Measurements from ENCODE around the gene NHLRC3.

NHLRC3 gene

GRCh38 chr13:39025433-39025839 is 12.8 kb upstream of the NHLRC3 start:
- H3K4me3 ChIP-seq (ENCODE audit: low read length) = no peak overlapping the region
- no peaks in the 10 kb centered on the region for H3K9me3 ChIP-seq (ENCODE audit: control insufficient read depth, low read length)
- H3K27me3 ChIP-seq (ENCODE audit: control insufficient read depth, insufficient read depth, low read length) = no peaks in the 10 kb centered on the region
- H3K36me3 ChIP-seq (ENCODE audit: control insufficient read depth, insufficient read depth, low read length) = peaks cover 5% of the 10 kb centered on the region
- no peak overlapping the region for H3K9ac ChIP-seq (ENCODE audit: low read length)
- H3K4me1 ChIP-seq (ENCODE audit: control insufficient read depth, insufficient read depth, low read length) = no peaks in the 10 kb centered on the region

DNA sequence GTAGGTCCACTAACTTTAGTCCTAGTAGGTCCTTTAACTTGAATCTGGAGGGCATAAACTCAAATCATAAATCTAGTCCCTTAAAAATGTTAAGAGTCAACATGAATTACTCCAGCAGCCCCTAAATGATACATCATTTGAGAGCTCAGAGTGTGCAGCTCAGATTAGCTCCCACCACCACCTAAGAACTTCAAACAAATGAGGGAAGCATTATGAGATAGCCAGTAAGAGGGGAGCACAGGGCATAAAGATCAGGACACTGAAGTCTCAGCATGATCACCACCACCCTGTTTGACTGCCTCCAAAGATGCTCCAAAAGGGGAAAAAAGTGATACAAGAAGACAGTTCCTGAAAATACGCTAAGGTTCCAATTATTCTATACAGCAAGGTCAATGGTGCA is 6.1 kb upstream of the NHLRC3 start:
- no peaks in the 10 kb centered on the region for H3K27me3 ChIP-seq (ENCODE audit: control insufficient read depth, insufficient read depth, low read length)
- peaks cover 3% of the 10 kb centered on the region for H3K4me1 ChIP-seq (ENCODE audit: control insufficient read depth, insufficient read depth, low read length)
- no peaks in the 10 kb centered on the region for H3K9me3 ChIP-seq (ENCODE audit: control insufficient read depth, low read length)
- H3K9ac ChIP-seq (ENCODE audit: low read length) = no peak overlapping the region
- H3K36me3 ChIP-seq (ENCODE audit: control insufficient read depth, insufficient read depth, low read length) = peaks cover 5% of the 10 kb centered on the region
- H3K4me3 ChIP-seq (ENCODE audit: low read length) = no peak overlapping the region

DNA sequence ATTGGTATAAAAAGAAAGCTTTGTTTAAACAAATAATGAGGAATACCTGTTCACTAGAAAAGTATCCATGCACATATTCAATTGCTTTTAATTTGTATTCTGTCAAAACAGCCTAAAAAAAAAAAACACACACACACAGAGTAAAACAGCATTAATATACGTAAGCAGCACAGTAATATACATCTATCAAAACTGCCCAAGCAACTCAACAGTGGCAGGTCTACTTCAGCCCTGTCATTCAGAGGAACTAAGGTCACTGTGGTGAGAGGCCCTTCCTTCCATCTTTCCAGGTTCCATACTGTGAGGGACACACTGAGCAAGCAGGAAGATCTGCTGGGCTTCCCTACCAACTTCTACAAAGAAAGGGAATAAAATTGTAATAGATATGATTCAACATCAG is 4.2 kb upstream of the NHLRC3 start:
- Histone ChIP-seq H3K9ac (ENCODE audit: low read length) (no peak overlapping the region), H3K27me3 (ENCODE audit: control insufficient read depth, insufficient read depth, low read length) (no peaks in the 10 kb centered on the region), H3K36me3 (ENCODE audit: control insufficient read depth, insufficient read depth, low read length) (no peaks in the 10 kb centered on the region), H3K9me3 (ENCODE audit: control insufficient read depth, low read length) (no peaks in the 10 kb centered on the region), H3K4me1 (ENCODE audit: control insufficient read depth, insufficient read depth, low read length) (peaks cover 4% of the 10 kb centered on the region), H3K4me3 (ENCODE audit: low read length) (no peak overlapping the region)

GRCh38 chr13:39035204-39035603 is 3.1 kb upstream of the NHLRC3 start:
- no peak overlapping the region for H3K4me3 ChIP-seq (ENCODE audit: low read length)
- H3K4me1 ChIP-seq (ENCODE audit: control insufficient read depth, insufficient read depth, low read length) = peaks cover 8% of the 10 kb centered on the region
- no peaks in the 10 kb centered on the region for H3K27me3 ChIP-seq (ENCODE audit: control insufficient read depth, insufficient read depth, low read length)
- no peaks in the 10 kb centered on the region for H3K36me3 ChIP-seq (ENCODE audit: control insufficient read depth, insufficient read depth, low read length)
- H3K9ac ChIP-seq (ENCODE audit: low read length) = no peak overlapping the region
- no peaks in the 10 kb centered on the region for H3K9me3 ChIP-seq (ENCODE audit: control insufficient read depth, low read length)

- H3K9ac ChIP-seq (ENCODE audit: low read length) = peak overlapping the region; percentile 96
- no peaks in the 10 kb centered on the region for H3K27me3 ChIP-seq (ENCODE audit: control insufficient read depth, insufficient read depth, low read length)
- H3K9me3 ChIP-seq (ENCODE audit: control insufficient read depth, low read length) = no peaks in the 10 kb centered on the region
- H3K36me3 ChIP-seq (ENCODE audit: control insufficient read depth, insufficient read depth, low read length) = no peaks in the 10 kb centered on the region
- no peak overlapping the region for H3K4me3 ChIP-seq (ENCODE audit: low read length)
- H3K4me1 ChIP-seq (ENCODE audit: control insufficient read depth, insufficient read depth, low read length) = peaks cover 8% of the 10 kb centered on the region
These were observed 2.5 kb upstream of the NHLRC3 start for GRCh38 chr13:39035799-39036198.

DNA sequence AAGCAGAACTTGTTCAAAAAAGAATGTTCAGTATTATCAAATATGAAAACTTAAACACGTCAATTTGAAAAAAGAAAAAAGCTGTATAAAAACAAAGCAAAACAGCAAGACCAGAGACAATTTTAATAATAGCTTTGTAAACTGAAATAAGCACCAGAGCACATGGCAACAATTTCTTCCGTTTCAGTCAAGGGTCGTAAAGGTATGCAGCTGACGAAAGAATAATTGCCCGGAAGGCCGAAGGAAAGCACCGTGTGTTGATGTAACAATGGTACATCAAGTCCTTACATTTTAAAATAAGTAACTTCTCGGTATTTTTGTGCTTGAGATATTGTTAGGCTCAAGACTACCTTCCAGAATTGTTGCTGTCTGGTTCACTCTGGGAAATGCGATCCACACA is 2.0 kb upstream of the NHLRC3 start:
- Histone ChIP-seq H3K27me3 (ENCODE audit: control insufficient read depth, insufficient read depth, low read length) (no peaks in the 10 kb centered on the region), H3K9ac (ENCODE audit: low read length) (peak overlapping the region; percentile 96), H3K4me3 (ENCODE audit: low read length) (peak overlapping the region; percentile 100), H3K4me1 (ENCODE audit: control insufficient read depth, insufficient read depth, low read length) (peaks cover 8% of the 10 kb centered on the region), H3K9me3 (ENCODE audit: control insufficient read depth, low read length) (no peaks in the 10 kb centered on the region), H3K36me3 (ENCODE audit: control insufficient read depth, insufficient read depth, low read length) (no peaks in the 10 kb centered on the region)

DNA sequence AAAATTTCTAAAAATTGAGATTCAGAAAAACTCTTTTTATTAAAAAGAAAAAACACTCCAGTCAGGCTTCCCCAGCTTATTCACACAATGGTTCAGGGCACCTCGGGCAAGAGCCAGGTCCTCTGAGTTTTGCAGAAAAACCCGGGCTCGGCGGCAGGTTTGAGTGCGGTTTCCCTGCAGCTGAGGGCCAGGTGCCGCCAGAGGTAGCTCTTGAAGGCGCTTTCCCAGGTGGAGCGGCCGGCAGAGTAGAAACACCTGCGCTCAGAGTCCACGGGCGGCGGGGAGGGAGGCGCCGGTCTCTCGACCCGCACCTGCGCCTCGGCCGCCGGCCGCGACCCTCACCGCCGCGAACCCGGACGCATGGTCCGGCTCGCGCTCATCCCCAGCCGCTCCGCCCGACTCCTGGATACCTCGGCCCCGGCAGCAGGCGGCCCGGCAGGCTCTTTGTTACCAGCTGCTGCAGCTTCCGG is 811 bp upstream of the NHLRC3 start:
- Histone ChIP-seq H3K9me3 (ENCODE audit: control insufficient read depth, low read length) (no peaks in the 10 kb centered on the region), H3K9ac (ENCODE audit: low read length) (peak overlapping the region; percentile 96), H3K27me3 (ENCODE audit: control insufficient read depth, insufficient read depth, low read length) (no peaks in the 10 kb centered on the region), H3K36me3 (ENCODE audit: control insufficient read depth, insufficient read depth, low read length) (no peaks in the 10 kb centered on the region), H3K4me3 (ENCODE audit: low read length) (peak overlapping the region; percentile 100), H3K4me1 (ENCODE audit: control insufficient read depth, insufficient read depth, low read length) (peaks cover 8% of the 10 kb centered on the region)

DNA sequence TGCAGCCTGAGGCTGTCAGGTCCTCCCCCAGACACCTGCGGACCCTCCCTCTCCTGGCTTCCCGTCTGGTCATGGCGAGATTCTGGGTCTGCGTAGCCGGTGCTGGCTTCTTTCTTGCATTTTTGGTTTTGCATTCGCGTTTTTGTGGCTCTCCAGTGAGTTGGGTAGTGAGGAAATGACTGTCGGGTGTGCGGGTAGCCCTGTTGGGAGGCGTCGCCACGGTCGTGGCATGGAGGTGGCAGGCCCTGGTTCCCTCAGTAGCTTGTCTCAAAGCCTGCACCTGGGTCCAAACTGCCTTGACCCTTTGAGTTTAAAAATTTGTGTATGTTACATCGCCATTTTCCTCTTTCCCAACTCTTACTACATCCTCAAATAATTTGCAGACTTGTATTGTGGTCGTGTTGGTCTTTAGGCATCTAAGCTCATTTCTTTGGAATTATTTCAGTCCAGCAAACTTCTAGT is 344 bp downstream of the NHLRC3 start:
- Histone ChIP-seq H3K27me3 (ENCODE audit: control insufficient read depth, insufficient read depth, low read length) (no peaks in the 10 kb centered on the region), H3K9me3 (ENCODE audit: control insufficient read depth, low read length) (no peaks in the 10 kb centered on the region), H3K36me3 (ENCODE audit: control insufficient read depth, insufficient read depth, low read length) (no peaks in the 10 kb centered on the region), H3K4me1 (ENCODE audit: control insufficient read depth, insufficient read depth, low read length) (peaks cover 8% of the 10 kb centered on the region), H3K9ac (ENCODE audit: low read length) (peak overlapping the region; percentile 96), H3K4me3 (ENCODE audit: low read length) (peak overlapping the region; percentile 100)

GRCh38 chr13:39039041-39039440 is 785 bp downstream of the NHLRC3 start:
- no peaks in the 10 kb centered on the region for H3K9me3 ChIP-seq (ENCODE audit: control insufficient read depth, low read length)
- H3K27me3 ChIP-seq (ENCODE audit: control insufficient read depth, insufficient read depth, low read length) = no peaks in the 10 kb centered on the region
- peak overlapping the region; percentile 100 for H3K4me3 ChIP-seq (ENCODE audit: low read length)
- peaks cover 8% of the 10 kb centered on the region for H3K4me1 ChIP-seq (ENCODE audit: control insufficient read depth, insufficient read depth, low read length)
- no peaks in the 10 kb centered on the region for H3K36me3 ChIP-seq (ENCODE audit: control insufficient read depth, insufficient read depth, low read length)
- peak overlapping the region; percentile 96 for H3K9ac ChIP-seq (ENCODE audit: low read length)

- no peaks in the 10 kb centered on the region for H3K36me3 ChIP-seq (ENCODE audit: control insufficient read depth, insufficient read depth, low read length)
- H3K4me3 ChIP-seq (ENCODE audit: low read length) = no peak overlapping the region
- H3K4me1 ChIP-seq (ENCODE audit: control insufficient read depth, insufficient read depth, low read length) = peaks cover 5% of the 10 kb centered on the region
- H3K9me3 ChIP-seq (ENCODE audit: control insufficient read depth, low read length) = no peaks in the 10 kb centered on the region
- no peaks in the 10 kb centered on the region for H3K27me3 ChIP-seq (ENCODE audit: control insufficient read depth, insufficient read depth, low read length)
- no peak overlapping the region for H3K9ac ChIP-seq (ENCODE audit: low read length)
These were observed 1.9 kb downstream of the NHLRC3 start for GRCh38 chr13:39040206-39040605.

DNA sequence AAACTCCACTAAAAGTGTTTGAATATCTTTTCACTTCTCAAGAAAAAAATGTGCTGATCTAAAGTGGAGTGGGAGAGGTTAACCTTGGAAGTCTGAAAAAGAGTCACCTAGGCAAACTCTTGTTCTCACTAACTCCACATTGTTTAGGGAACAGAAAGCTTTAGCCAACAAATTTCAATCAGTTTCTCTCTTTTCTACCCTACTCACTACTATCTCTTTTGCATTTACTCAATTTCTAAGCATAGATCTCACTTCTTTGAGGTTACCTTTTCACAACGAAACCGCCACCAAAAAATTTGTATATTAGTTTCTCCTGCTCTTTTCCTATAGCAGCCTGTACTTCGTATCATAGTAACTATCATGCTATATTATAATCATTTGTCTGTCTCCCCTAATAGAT is 6.3 kb downstream of the NHLRC3 start:
- no peaks in the 10 kb centered on the region for H3K36me3 ChIP-seq (ENCODE audit: control insufficient read depth, insufficient read depth, low read length)
- no peaks in the 10 kb centered on the region for H3K9me3 ChIP-seq (ENCODE audit: control insufficient read depth, low read length)
- H3K27me3 ChIP-seq (ENCODE audit: control insufficient read depth, insufficient read depth, low read length) = no peaks in the 10 kb centered on the region
- no peak overlapping the region for H3K9ac ChIP-seq (ENCODE audit: low read length)
- no peaks in the 10 kb centered on the region for H3K4me1 ChIP-seq (ENCODE audit: control insufficient read depth, insufficient read depth, low read length)
- no peak overlapping the region for H3K4me3 ChIP-seq (ENCODE audit: low read length)

- no peaks in the 10 kb centered on the region for H3K36me3 ChIP-seq (ENCODE audit: control insufficient read depth, insufficient read depth, low read length)
- no peak overlapping the region for H3K9ac ChIP-seq (ENCODE audit: low read length)
- no peaks in the 10 kb centered on the region for H3K9me3 ChIP-seq (ENCODE audit: control insufficient read depth, low read length)
- no peaks in the 10 kb centered on the region for H3K27me3 ChIP-seq (ENCODE audit: control insufficient read depth, insufficient read depth, low read length)
- no peaks in the 10 kb centered on the region for H3K4me1 ChIP-seq (ENCODE audit: control insufficient read depth, insufficient read depth, low read length)
- no peak overlapping the region for H3K4me3 ChIP-seq (ENCODE audit: low read length)
These were observed 9.3 kb downstream of the NHLRC3 start for GRCh38 chr13:39047560-39047959.

DNA sequence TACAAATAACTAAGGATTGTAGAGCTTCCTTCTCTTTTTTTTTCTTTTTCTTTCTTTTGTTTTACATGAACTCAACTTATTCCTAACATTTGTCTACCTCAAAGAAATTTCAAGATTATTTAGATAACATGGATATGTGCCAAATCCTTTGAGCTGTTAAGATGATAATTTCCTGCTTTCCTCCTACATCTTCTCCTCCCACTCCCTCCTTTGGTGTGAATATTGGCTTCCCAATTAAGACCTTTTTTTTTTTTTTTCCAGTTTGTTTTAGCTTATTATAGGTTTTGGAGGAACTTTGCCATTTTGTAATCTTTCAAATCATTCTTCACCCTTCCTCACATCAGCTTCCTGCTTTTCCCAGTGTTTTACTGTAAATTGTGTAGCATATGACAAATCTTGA is 10.6 kb downstream of the NHLRC3 start:
- Histone ChIP-seq H3K4me3 (ENCODE audit: low read length) (no peak overlapping the region), H3K36me3 (ENCODE audit: control insufficient read depth, insufficient read depth, low read length) (no peaks in the 10 kb centered on the region), H3K4me1 (ENCODE audit: control insufficient read depth, insufficient read depth, low read length) (no peaks in the 10 kb centered on the region)

More for the DNA sequence above, 10.6 kb downstream of the NHLRC3 start:
- H3K9me3 ChIP-seq (ENCODE audit: control insufficient read depth, low read length) = no peaks in the 10 kb centered on the region
- no peak overlapping the region for H3K9ac ChIP-seq (ENCODE audit: low read length)
- no peaks in the 10 kb centered on the region for H3K27me3 ChIP-seq (ENCODE audit: control insufficient read depth, insufficient read depth, low read length)

Measured in mucosa of stomach (tissue), 1 donor.